Measurements from ENCODE around the gene INTS13.

GRCh38 chr12:26935636-26936378 lies 2.0 kb downstream of the INTS13 start:
- TF ChIP-seq CTCF (IDR thresholded peaks at IDR 0.05), result no peak
- TF ChIP-seq POLR2AphosphoS5 (IDR thresholded peaks at IDR 0.05), result no peak
- TF ChIP-seq POLR2A (IDR thresholded peaks at IDR 0.05), result no peak
- TF ChIP-seq EP300 (IDR thresholded peaks at IDR 0.05), result no peak
